ENCODE measurements around the gene BMP4.

The BMP4 gene

GRCh38 chr14:53964249-53964648, 7.6 kb upstream of the BMP4 start:
- Histone ChIP-seq H3K9me3 (ENCODE audit: control insufficient read depth in 2 of 2, low read length in 2 of 2) (no peaks in the 10 kb centered on the region), H3K36me3 (ENCODE audit: control insufficient read depth in 2 of 2, insufficient read depth in 2 of 2, low read length in 2 of 2) (no peaks in the 10 kb centered on the region), H3K4me1 (ENCODE audit: control insufficient read depth, insufficient read depth, low read length) (peaks cover 11% of the 10 kb centered on the region), H3K9ac (ENCODE audit: low read length in 2 of 2) (no peak overlapping the region), H3K27me3 (ENCODE audit: control insufficient read depth in 1 of 2, insufficient read depth in 2 of 2, low read length in 2 of 2) (peaks cover 10 to 16% of the 10 kb centered on the region in 2 donors), H3K27ac (ENCODE audit: low read length) (no peak overlapping the region), H3K4me3 (ENCODE audit: low read length in 2 of 2) (no peak overlapping the region)

DNA sequence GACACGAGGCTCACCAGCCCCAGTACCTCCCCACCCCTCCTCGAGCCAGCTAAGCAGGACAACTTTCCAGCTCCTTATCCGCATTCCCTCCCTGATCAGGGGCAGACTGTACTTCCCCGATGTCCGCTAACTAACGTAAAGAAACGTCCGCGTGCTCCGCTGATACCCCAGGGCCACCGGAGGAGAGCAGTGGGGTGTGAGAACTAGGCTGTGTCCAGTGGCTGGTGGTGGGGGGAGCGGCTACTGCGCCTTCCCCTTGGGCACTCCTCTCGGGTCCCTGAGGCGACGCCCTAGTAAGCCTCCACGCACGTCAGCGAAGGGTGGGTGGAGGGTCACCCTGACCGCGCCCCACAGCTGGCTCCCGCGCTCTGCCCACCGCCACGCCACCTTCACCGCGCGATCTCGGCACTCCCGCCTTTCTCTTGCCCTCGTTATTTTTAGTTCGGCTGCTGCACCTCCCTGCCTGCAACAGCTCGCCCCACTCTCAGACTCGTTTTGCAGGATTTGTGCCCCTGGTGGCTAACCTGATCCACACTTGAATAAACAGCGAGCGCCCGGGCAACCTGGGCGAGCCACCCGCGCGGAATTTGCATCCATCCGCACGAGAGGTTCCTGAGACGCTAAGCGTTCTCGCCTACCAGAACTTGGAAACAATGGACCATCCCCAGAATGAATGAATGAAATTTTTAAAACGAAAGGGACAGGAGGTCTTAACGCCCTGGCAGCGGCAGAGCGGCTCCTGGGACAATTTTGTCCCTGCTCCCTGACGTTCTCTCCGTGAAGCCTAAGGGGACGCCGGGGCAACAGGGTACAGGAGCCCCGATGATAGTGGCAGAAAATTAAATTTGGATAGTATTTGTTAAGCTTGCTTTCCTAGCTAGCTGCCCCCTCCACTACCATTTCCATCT, 6.9 kb upstream of the BMP4 start:
- peak overlapping the region; percentile 48 to 71 for H3K4me3 ChIP-seq (ENCODE audit: low read length in 2 of 2)
- H3K36me3 ChIP-seq (ENCODE audit: control insufficient read depth in 2 of 2, insufficient read depth in 2 of 2, low read length in 2 of 2), result no peaks in the 10 kb centered on the region
- H3K27ac ChIP-seq (ENCODE audit: low read length), result no peak overlapping the region
- peaks cover 11% of the 10 kb centered on the region for H3K4me1 ChIP-seq (ENCODE audit: control insufficient read depth, insufficient read depth, low read length)
- no peaks in the 10 kb centered on the region for H3K9me3 ChIP-seq (ENCODE audit: control insufficient read depth in 2 of 2, low read length in 2 of 2)
- peak overlapping the region in 1 of 2 donors; percentile 29 for H3K9ac ChIP-seq (ENCODE audit: low read length in 2 of 2)
- H3K27me3 ChIP-seq (ENCODE audit: control insufficient read depth in 1 of 2, insufficient read depth in 2 of 2, low read length in 2 of 2), result peaks cover 10 to 18% of the 10 kb centered on the region in 2 donors

DNA sequence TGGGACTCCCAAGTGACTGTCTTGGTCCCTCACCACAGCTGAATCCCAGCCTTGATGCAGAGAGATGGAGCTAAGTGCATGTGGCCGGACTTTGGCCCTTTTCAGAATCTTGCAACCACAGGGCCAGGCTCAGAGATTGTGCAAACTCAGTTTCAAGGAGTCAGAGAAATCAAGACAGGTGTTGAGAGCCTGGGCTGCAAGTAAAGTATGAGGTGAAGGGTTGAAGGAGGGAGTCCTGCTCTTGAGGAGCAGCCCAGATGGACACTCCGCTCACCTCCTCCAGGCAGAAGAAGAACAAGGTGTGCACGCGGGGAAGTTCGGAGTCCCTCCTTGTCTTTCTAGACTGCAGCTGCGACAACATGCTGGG, 6.3 kb upstream of the BMP4 start:
- H3K9ac ChIP-seq (ENCODE audit: low read length in 2 of 2), result no peak overlapping the region
- H3K4me1 ChIP-seq (ENCODE audit: control insufficient read depth, insufficient read depth, low read length), result peaks cover 11% of the 10 kb centered on the region
- H3K9me3 ChIP-seq (ENCODE audit: control insufficient read depth in 2 of 2, low read length in 2 of 2), result no peaks in the 10 kb centered on the region
- no peaks in the 10 kb centered on the region for H3K36me3 ChIP-seq (ENCODE audit: control insufficient read depth in 2 of 2, insufficient read depth in 2 of 2, low read length in 2 of 2)
- peak overlapping the region; percentile 48 to 71 for H3K4me3 ChIP-seq (ENCODE audit: low read length in 2 of 2)
- H3K27me3 ChIP-seq (ENCODE audit: control insufficient read depth in 1 of 2, insufficient read depth in 2 of 2, low read length in 2 of 2), result peaks cover 10 to 18% of the 10 kb centered on the region in 2 donors
- H3K27ac ChIP-seq (ENCODE audit: low read length), result no peak overlapping the region

GRCh38 chr14:53958628-53959027, 2.0 kb upstream of the BMP4 start:
- peaks cover 15 to 44% of the 10 kb centered on the region in 2 donors for H3K27me3 ChIP-seq (ENCODE audit: control insufficient read depth in 1 of 2, insufficient read depth in 2 of 2, low read length in 2 of 2)
- H3K27ac ChIP-seq (ENCODE audit: low read length), result no peak overlapping the region
- no peak overlapping the region for H3K4me3 ChIP-seq (ENCODE audit: low read length in 2 of 2)
- no peaks in the 10 kb centered on the region for H3K36me3 ChIP-seq (ENCODE audit: control insufficient read depth in 2 of 2, insufficient read depth in 2 of 2, low read length in 2 of 2)
- H3K9me3 ChIP-seq (ENCODE audit: control insufficient read depth in 2 of 2, low read length in 2 of 2), result no peaks in the 10 kb centered on the region
- peaks cover 23% of the 10 kb centered on the region for H3K4me1 ChIP-seq (ENCODE audit: control insufficient read depth, insufficient read depth, low read length)
- no peak overlapping the region for H3K9ac ChIP-seq (ENCODE audit: low read length in 2 of 2)

DNA sequence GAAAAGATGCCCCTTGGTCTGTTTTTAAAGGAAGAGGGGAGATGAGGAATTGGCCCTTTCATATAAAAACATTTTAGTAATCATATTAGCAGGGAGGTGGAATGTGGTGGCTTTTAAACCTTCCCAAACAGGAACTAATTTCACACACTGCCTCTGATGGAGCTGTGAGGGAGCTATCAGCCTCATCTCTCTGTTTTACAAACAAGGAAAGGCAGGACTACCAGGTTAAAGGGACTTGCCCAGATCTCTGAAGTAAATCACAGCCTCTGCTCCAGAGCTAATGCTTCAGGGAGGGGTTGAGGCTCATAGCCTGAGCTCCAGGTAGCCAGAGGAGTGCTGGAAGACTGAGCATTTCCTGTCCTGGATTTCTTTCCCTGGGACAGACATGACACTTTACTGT, 1.1 kb upstream of the BMP4 start:
- no peaks in the 10 kb centered on the region for H3K36me3 ChIP-seq (ENCODE audit: control insufficient read depth in 2 of 2, insufficient read depth in 2 of 2, low read length in 2 of 2)
- H3K27me3 ChIP-seq (ENCODE audit: control insufficient read depth in 1 of 2, insufficient read depth in 2 of 2, low read length in 2 of 2), result peaks cover 9 to 35% of the 10 kb centered on the region in 2 donors
- no peak overlapping the region for H3K27ac ChIP-seq (ENCODE audit: low read length)
- H3K9ac ChIP-seq (ENCODE audit: low read length in 2 of 2), result no peak overlapping the region
- peaks cover 15% of the 10 kb centered on the region for H3K4me1 ChIP-seq (ENCODE audit: control insufficient read depth, insufficient read depth, low read length)
- no peak overlapping the region for H3K4me3 ChIP-seq (ENCODE audit: low read length in 2 of 2)
- H3K9me3 ChIP-seq (ENCODE audit: control insufficient read depth in 2 of 2, low read length in 2 of 2), result no peaks in the 10 kb centered on the region

- Histone ChIP-seq H3K9me3 (ENCODE audit: control insufficient read depth in 2 of 2, low read length in 2 of 2) (no peaks in the 10 kb centered on the region), H3K9ac (ENCODE audit: low read length in 2 of 2) (peak overlapping the region; percentile 54 to 64), H3K4me1 (ENCODE audit: control insufficient read depth, insufficient read depth, low read length) (peaks cover 29% of the 10 kb centered on the region), H3K4me3 (ENCODE audit: low read length in 2 of 2) (peak overlapping the region; percentile 45 to 85), H3K27ac (ENCODE audit: low read length) (peak overlapping the region; percentile 85), H3K27me3 (ENCODE audit: control insufficient read depth in 1 of 2, insufficient read depth in 2 of 2, low read length in 2 of 2) (peaks cover 4 to 46% of the 10 kb centered on the region in 2 donors), H3K36me3 (ENCODE audit: control insufficient read depth in 2 of 2, insufficient read depth in 2 of 2, low read length in 2 of 2) (no peaks in the 10 kb centered on the region)
Observed at GRCh38 chr14:53955671-53956426, 776 bp downstream of the BMP4 start.

DNA sequence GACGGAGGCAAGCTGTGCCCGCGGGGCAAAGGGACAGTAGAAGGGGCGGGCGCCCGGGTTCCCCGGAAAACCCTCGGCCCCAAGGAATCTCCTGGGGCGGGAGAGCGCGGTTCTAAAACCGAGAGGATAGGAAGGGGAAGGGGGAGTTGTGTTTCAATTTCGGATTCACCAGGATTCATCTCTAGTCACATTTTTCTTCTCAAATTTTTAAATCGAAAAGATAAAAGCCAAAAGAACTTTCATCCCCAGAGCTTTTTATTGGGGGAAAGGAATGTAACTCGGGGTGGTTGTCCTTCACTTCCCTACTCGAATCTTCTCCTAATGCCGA, 1.4 kb downstream of the BMP4 start:
- peak overlapping the region; percentile 45 to 85 for H3K4me3 ChIP-seq (ENCODE audit: low read length in 2 of 2)
- peak overlapping the region; percentile 85 for H3K27ac ChIP-seq (ENCODE audit: low read length)
- peaks cover 7 to 51% of the 10 kb centered on the region in 2 donors for H3K27me3 ChIP-seq (ENCODE audit: control insufficient read depth in 1 of 2, insufficient read depth in 2 of 2, low read length in 2 of 2)
- H3K9ac ChIP-seq (ENCODE audit: low read length in 2 of 2), result peak overlapping the region; percentile 54 to 68
- peaks cover 0 to 4% of the 10 kb centered on the region in 2 donors for H3K36me3 ChIP-seq (ENCODE audit: control insufficient read depth in 2 of 2, insufficient read depth in 2 of 2, low read length in 2 of 2)
- peaks cover 33% of the 10 kb centered on the region for H3K4me1 ChIP-seq (ENCODE audit: control insufficient read depth, insufficient read depth, low read length)
- H3K9me3 ChIP-seq (ENCODE audit: control insufficient read depth in 2 of 2, low read length in 2 of 2), result no peaks in the 10 kb centered on the region

DNA sequence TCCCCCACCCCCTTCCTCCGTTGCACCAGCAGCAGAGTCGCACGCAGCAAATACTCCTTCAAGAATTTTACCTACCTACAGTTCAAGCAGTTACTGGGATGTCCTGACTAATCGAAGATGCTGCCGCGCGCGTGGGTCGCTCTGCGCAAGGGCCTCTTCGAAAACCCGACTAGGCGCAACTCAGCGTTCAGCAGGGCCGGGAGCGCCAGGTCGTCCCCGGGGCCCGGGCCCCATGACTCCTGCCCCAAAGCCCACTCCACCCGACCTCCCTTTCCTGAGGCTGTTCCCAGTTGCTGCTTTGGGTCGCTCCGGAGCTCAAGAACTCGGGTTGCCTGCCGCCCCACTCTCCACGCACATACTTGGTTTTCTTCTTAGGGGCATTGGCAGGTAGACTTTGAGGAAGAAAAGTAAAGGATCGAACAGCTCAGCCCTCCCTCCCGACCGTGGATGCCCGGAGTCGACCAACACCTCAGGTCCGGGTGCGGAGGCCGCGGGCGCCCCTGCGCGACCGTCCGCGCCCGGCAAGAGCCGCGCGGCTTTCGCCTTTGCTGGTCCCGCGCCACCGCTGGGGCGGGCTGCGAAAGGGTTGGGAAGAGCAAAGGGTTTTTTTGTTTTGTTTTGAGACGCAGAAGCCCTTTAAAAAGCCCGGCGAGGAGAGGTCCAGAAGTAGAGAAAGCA, 1.9 kb downstream of the BMP4 start:
- Histone ChIP-seq H3K27ac (ENCODE audit: low read length) (peak overlapping the region; percentile 85), H3K4me3 (ENCODE audit: low read length in 2 of 2) (peak overlapping the region; percentile 45 to 85), H3K27me3 (ENCODE audit: control insufficient read depth in 1 of 2, insufficient read depth in 2 of 2, low read length in 2 of 2) (peaks cover 7 to 54% of the 10 kb centered on the region in 2 donors), H3K9ac (ENCODE audit: low read length in 2 of 2) (peak overlapping the region; percentile 54 to 68), H3K9me3 (ENCODE audit: control insufficient read depth in 2 of 2, low read length in 2 of 2) (no peaks in the 10 kb centered on the region), H3K4me1 (ENCODE audit: control insufficient read depth, insufficient read depth, low read length) (peaks cover 36% of the 10 kb centered on the region), H3K36me3 (ENCODE audit: control insufficient read depth in 2 of 2, insufficient read depth in 2 of 2, low read length in 2 of 2) (peaks cover 0 to 8% of the 10 kb centered on the region in 2 donors)

- H3K4me1 ChIP-seq (ENCODE audit: control insufficient read depth, insufficient read depth, low read length), result peaks cover 36% of the 10 kb centered on the region
- H3K36me3 ChIP-seq (ENCODE audit: control insufficient read depth in 2 of 2, insufficient read depth in 2 of 2, low read length in 2 of 2), result peaks cover 0 to 10% of the 10 kb centered on the region in 2 donors
- peak overlapping the region; percentile 54 to 78 for H3K9ac ChIP-seq (ENCODE audit: low read length in 2 of 2)
- H3K27me3 ChIP-seq (ENCODE audit: control insufficient read depth in 1 of 2, insufficient read depth in 2 of 2, low read length in 2 of 2), result peaks cover 7 to 53% of the 10 kb centered on the region in 2 donors
- no peaks in the 10 kb centered on the region for H3K9me3 ChIP-seq (ENCODE audit: control insufficient read depth in 2 of 2, low read length in 2 of 2)
- H3K4me3 ChIP-seq (ENCODE audit: low read length in 2 of 2), result peak overlapping the region; percentile 45 to 85
- H3K27ac ChIP-seq (ENCODE audit: low read length), result peak overlapping the region; percentile 85
Observed at GRCh38 chr14:53953828-53954550, 2.6 kb downstream of the BMP4 start.
